Measurements from ENCODE around the gene ZFAND2A.

- TF ChIP-seq NPAS2 (CRISPR knock-in tag; IDR thresholded peaks at IDR 0.05; ENCODE audit: borderline replicate concordance) (no peak), CTCF (IDR thresholded peaks at IDR 0.05) (no peak), NR3C1 (IDR thresholded peaks at IDR 0.05) (no peak), RCOR1 (IDR thresholded peaks at IDR 0.05; ENCODE audit: low read depth, low read length) (no peak), POLR2A (IDR thresholded peaks at IDR 0.05; ENCODE audit: low read length) (no peak), EP300 (IDR thresholded peaks at IDR 0.05) (no peak), MYC (IDR thresholded peaks at IDR 0.05; ENCODE audit: borderline replicate concordance, low read length) (no peak), CHD2 (IDR thresholded peaks at IDR 0.05; ENCODE audit: low read length, partially characterized antibody) (no peak)
These were observed 30.2 kb upstream of the ZFAND2A start for GRCh38 chr7:1189986-1190772.
